Neuron (in vitro differentiated cells): ENCODE measurements around the gene ZNF473.
"Not testable (repeated sequence)": the region's sequence is repeated elsewhere in the genome, so short reads cannot be mapped to it uniquely, and the experiment has no call there.

Source experiments
- H2AFZ ChIP-seq: one replicate; pipeline ENCODE4 v1.6.1; 2013; ENCODE audit warnings: low read depth, mild to moderate bottlenecking, inconsistent platforms, low read length, moderate library complexity
- H3K27me3 ChIP-seq: one replicate; pipeline ENCODE4 v1.6.1; 2013; ENCODE audit warnings: low read length; ENCODE audit not compliant: insufficient read depth
- H3K36me3 ChIP-seq: one replicate; pipeline ENCODE4 v1.6.1; 2013; ENCODE audit warnings: low read length; ENCODE audit not compliant: insufficient read depth
- H3K4me1 ChIP-seq: one replicate; pipeline ENCODE4 v1.6.1; 2013; ENCODE audit warnings: low read length; ENCODE audit not compliant: insufficient read depth
- H3K4me3 ChIP-seq: 2 replicates; pipeline ENCODE4 v1.5.1; 2013; ENCODE audit warnings: mild to moderate bottlenecking, low read length, moderate library complexity
- H3K9me3 ChIP-seq: one replicate; pipeline ENCODE4 v1.6.1; 2013; ENCODE audit warnings: low read length

ZNF473 gene

GRCh38 chr19:50068382-50068781 is 42.6 kb downstream of the ZNF473 start:
- not testable (repeated sequence) for H3K4me1 ChIP-seq, H3K36me3 ChIP-seq, H3K4me3 ChIP-seq, H3K9me3 ChIP-seq, H3K27me3 ChIP-seq, H2AFZ ChIP-seq

- not testable (repeated sequence) for H2AFZ ChIP-seq
Observed at GRCh38 chr19:50075076-50075475, 49.3 kb downstream of the ZNF473 start.

GRCh38 chr19:50075644-50076372 is 50.0 kb downstream of the ZNF473 start:
- not testable (repeated sequence) for H3K36me3 ChIP-seq, H3K4me3 ChIP-seq, H2AFZ ChIP-seq, H3K27me3 ChIP-seq, H3K4me1 ChIP-seq, H3K9me3 ChIP-seq

More at GRCh38 chr19:50075076-50075475, 49.3 kb downstream of the ZNF473 start:
- not testable (repeated sequence) for H3K27me3 ChIP-seq, H3K9me3 ChIP-seq, H3K36me3 ChIP-seq, H3K4me1 ChIP-seq, H3K4me3 ChIP-seq

GRCh38 chr19:50076581-50077355 is 51.0 kb downstream of the ZNF473 start:
- not testable (repeated sequence) for H3K36me3 ChIP-seq, H2AFZ ChIP-seq, H3K4me1 ChIP-seq, H3K4me3 ChIP-seq, H3K9me3 ChIP-seq, H3K27me3 ChIP-seq

- not testable (repeated sequence) for H2AFZ ChIP-seq, H3K4me3 ChIP-seq, H3K4me1 ChIP-seq
Observed at GRCh38 chr19:50079014-50079413, 53.2 kb downstream of the ZNF473 start.

GRCh38 chr19:50084440-50084839 is 58.6 kb downstream of the ZNF473 start:
- H3K27me3 ChIP-seq, H3K4me1 ChIP-seq, H3K9me3 ChIP-seq, H3K36me3 ChIP-seq, H2AFZ ChIP-seq, H3K4me3 ChIP-seq: not testable (repeated sequence)

More at GRCh38 chr19:50079014-50079413, 53.2 kb downstream of the ZNF473 start:
- H3K9me3 ChIP-seq, H3K27me3 ChIP-seq, H3K36me3 ChIP-seq: not testable (repeated sequence)

GRCh38 chr19:50087153-50087552 is 61.3 kb downstream of the ZNF473 start:
- not testable (repeated sequence) for H3K36me3 ChIP-seq, H3K9me3 ChIP-seq, H3K4me3 ChIP-seq, H2AFZ ChIP-seq, H3K4me1 ChIP-seq, H3K27me3 ChIP-seq

- H2AFZ ChIP-seq, H3K27me3 ChIP-seq, H3K4me3 ChIP-seq: not testable (repeated sequence)
Observed at GRCh38 chr19:50090706-50091105, 64.9 kb downstream of the ZNF473 start.

GRCh38 chr19:50091786-50092185 is 66.0 kb downstream of the ZNF473 start:
- not testable (repeated sequence) for H3K9me3 ChIP-seq, H3K4me3 ChIP-seq, H3K27me3 ChIP-seq, H3K36me3 ChIP-seq, H2AFZ ChIP-seq, H3K4me1 ChIP-seq

More at GRCh38 chr19:50090706-50091105, 64.9 kb downstream of the ZNF473 start:
- H3K9me3 ChIP-seq, H3K36me3 ChIP-seq, H3K4me1 ChIP-seq: not testable (repeated sequence)

- not testable (repeated sequence) for H3K27me3 ChIP-seq, H3K9me3 ChIP-seq, H3K4me1 ChIP-seq, H3K36me3 ChIP-seq, H2AFZ ChIP-seq, H3K4me3 ChIP-seq
Observed at GRCh38 chr19:50092597-50092996, 66.8 kb downstream of the ZNF473 start.

- not testable (repeated sequence) for H3K36me3 ChIP-seq, H2AFZ ChIP-seq, H3K4me1 ChIP-seq, H3K4me3 ChIP-seq, H3K9me3 ChIP-seq, H3K27me3 ChIP-seq
Observed at GRCh38 chr19:50097884-50098283, 72.1 kb downstream of the ZNF473 start.

GRCh38 chr19:50098892-50099291 is 73.1 kb downstream of the ZNF473 start:
- H3K36me3 ChIP-seq, H3K9me3 ChIP-seq, H3K4me3 ChIP-seq, H3K4me1 ChIP-seq, H2AFZ ChIP-seq, H3K27me3 ChIP-seq: not testable (repeated sequence)

GRCh38 chr19:50099696-50100095 is 73.9 kb downstream of the ZNF473 start:
- not testable (repeated sequence) for H3K36me3 ChIP-seq, H3K9me3 ChIP-seq, H3K4me1 ChIP-seq, H3K27me3 ChIP-seq, H2AFZ ChIP-seq, H3K4me3 ChIP-seq

- not testable (repeated sequence) for H3K4me3 ChIP-seq, H3K36me3 ChIP-seq, H3K9me3 ChIP-seq, H2AFZ ChIP-seq, H3K4me1 ChIP-seq, H3K27me3 ChIP-seq
Observed at GRCh38 chr19:50100946-50101345, 75.1 kb downstream of the ZNF473 start.
